Memory B cell (primary cell): Measurements from ENCODE around the gene APMAP.
A peak's percentile ranks its signal among the peaks of the same experiment; 100 is the strongest.

Experiments
- ATAC-seq: fragments of 150-1000 bp; cut with Tn5 transposase; 2 replicates; pipeline ENCODE4 v1.10.0; 2021; ENCODE audit warnings: low read depth, mild to moderate bottlenecking, moderate library complexity
- DNase-seq, 2 donors: peaks; one replicate each; pipeline ENCODE4 v3.0.0; 2022; ENCODE audit warnings: low spot score in 2 of 2
- H3K27ac Mint-ChIP-seq: one replicate; pipeline ENCODE4 v1.8.0; 2022; ENCODE audit warnings: mild to moderate bottlenecking, moderate library complexity, mixed read lengths
- H3K27me3 Mint-ChIP-seq: one replicate; pipeline ENCODE4 v1.8.0; 2022; ENCODE audit warnings: mixed read lengths
- H3K36me3 Mint-ChIP-seq: one replicate; pipeline ENCODE4 v1.8.0; 2022; ENCODE audit warnings: mild to moderate bottlenecking, mixed read lengths
- H3K4me1 Mint-ChIP-seq: one replicate; pipeline ENCODE4 v1.8.0; 2022; ENCODE audit warnings: mixed read lengths
- H3K4me3 Mint-ChIP-seq: one replicate; pipeline ENCODE4 v1.8.0; 2022; ENCODE audit warnings: mild to moderate bottlenecking, moderate library complexity, mixed read lengths
- H3K9me3 Mint-ChIP-seq: one replicate; pipeline ENCODE4 v1.8.0; 2022; ENCODE audit warnings: mixed read lengths

Gene APMAP

GRCh38 chr20:24965065-24965919 lies 27.3 kb downstream of the APMAP start:
- Mint-ChIP-seq H3K36me3 (peaks cover 51% of the 10 kb centered on the region), H3K4me1 (no peaks in the 10 kb centered on the region), H3K4me3 (no peak overlapping the region)

GRCh38 chr20:24964506-24964840 lies 28.1 kb downstream of the APMAP start:
- Mint-ChIP-seq H3K4me1 (no peaks in the 10 kb centered on the region), H3K27me3 (no peaks in the 10 kb centered on the region), H3K4me3 (no peak overlapping the region), H3K27ac (peak overlapping the region; percentile 7), H3K36me3 (peaks cover 49% of the 10 kb centered on the region), H3K9me3 (no peaks in the 10 kb centered on the region)
- DNase-seq (no peak), ATAC-seq (no peak)

More at GRCh38 chr20:24965065-24965919, 27.3 kb downstream of the APMAP start:
- Mint-ChIP-seq H3K27ac (peak overlapping the region; percentile 7), H3K9me3 (no peaks in the 10 kb centered on the region), H3K27me3 (no peaks in the 10 kb centered on the region)
- ATAC-seq: no peak
- no peak for DNase-seq

- Mint-ChIP-seq H3K4me1 (no peaks in the 10 kb centered on the region), H3K36me3 (peaks cover 46% of the 10 kb centered on the region), H3K27ac (no peak overlapping the region), H3K27me3 (no peaks in the 10 kb centered on the region), H3K4me3 (no peak overlapping the region), H3K9me3 (no peaks in the 10 kb centered on the region)
- ATAC-seq (no peak), DNase-seq (no peak)
Observed at GRCh38 chr20:24963672-24964505, 28.7 kb downstream of the APMAP start.

GRCh38 chr20:24962510-24962909 lies 30.0 kb downstream of the APMAP start:
- H3K9me3 Mint-ChIP-seq: no peaks in the 10 kb centered on the region
- no peaks in the 10 kb centered on the region for H3K27me3 Mint-ChIP-seq
- ATAC-seq (no peak), DNase-seq (no peak)
- H3K4me3 Mint-ChIP-seq: no peak overlapping the region
- H3K36me3 Mint-ChIP-seq: peaks cover 38% of the 10 kb centered on the region
- no peaks in the 10 kb centered on the region for H3K4me1 Mint-ChIP-seq
- H3K27ac Mint-ChIP-seq: no peak overlapping the region

- ATAC-seq (no peak), DNase-seq (no peak)
- no peak overlapping the region for H3K4me3 Mint-ChIP-seq
- H3K27me3 Mint-ChIP-seq: no peaks in the 10 kb centered on the region
- peaks cover 35% of the 10 kb centered on the region for H3K36me3 Mint-ChIP-seq
- H3K27ac Mint-ChIP-seq: no peak overlapping the region
- no peaks in the 10 kb centered on the region for H3K9me3 Mint-ChIP-seq
- H3K4me1 Mint-ChIP-seq: no peaks in the 10 kb centered on the region
Observed at GRCh38 chr20:24962182-24962492, 30.4 kb downstream of the APMAP start.

GRCh38 chr20:24961384-24962181 lies 31.0 kb downstream of the APMAP start:
- Mint-ChIP-seq H3K27me3 (no peaks in the 10 kb centered on the region), H3K4me1 (no peaks in the 10 kb centered on the region), H3K27ac (peak overlapping the region; percentile 41), H3K36me3 (peaks cover 35% of the 10 kb centered on the region), H3K9me3 (no peaks in the 10 kb centered on the region), H3K4me3 (no peak overlapping the region)
- ATAC-seq (no peak), DNase-seq (no peak)

GRCh38 chr20:24960861-24961260 lies 31.7 kb downstream of the APMAP start:
- Mint-ChIP-seq H3K4me3 (no peak overlapping the region), H3K27me3 (no peaks in the 10 kb centered on the region), H3K36me3 (peaks cover 34% of the 10 kb centered on the region), H3K9me3 (no peaks in the 10 kb centered on the region), H3K27ac (no peak overlapping the region), H3K4me1 (no peaks in the 10 kb centered on the region)
- ATAC-seq (no peak), DNase-seq (no peak)

- Mint-ChIP-seq H3K27ac (no peak overlapping the region), H3K4me1 (peaks cover 3% of the 10 kb centered on the region), H3K27me3 (no peaks in the 10 kb centered on the region), H3K36me3 (peaks cover 30% of the 10 kb centered on the region), H3K9me3 (no peaks in the 10 kb centered on the region), H3K4me3 (no peak overlapping the region)
- no peak for DNase-seq
- ATAC-seq: no peak
Observed at GRCh38 chr20:24960302-24960801, 32.2 kb downstream of the APMAP start.

- ATAC-seq (no peak), DNase-seq (no peak)
- H3K27ac Mint-ChIP-seq: no peak overlapping the region
- H3K36me3 Mint-ChIP-seq: peaks cover 25% of the 10 kb centered on the region
- H3K4me3 Mint-ChIP-seq: no peak overlapping the region
- H3K27me3 Mint-ChIP-seq: no peaks in the 10 kb centered on the region
- H3K4me1 Mint-ChIP-seq: peaks cover 6% of the 10 kb centered on the region
- no peaks in the 10 kb centered on the region for H3K9me3 Mint-ChIP-seq
Observed at GRCh38 chr20:24959591-24960301, 32.8 kb downstream of the APMAP start.

GRCh38 chr20:24958506-24959385 lies 33.8 kb downstream of the APMAP start:
- H3K9me3 Mint-ChIP-seq: no peaks in the 10 kb centered on the region
- ATAC-seq (no peak), DNase-seq (no peak)
- no peak overlapping the region for H3K27ac Mint-ChIP-seq
- peaks cover 21% of the 10 kb centered on the region for H3K36me3 Mint-ChIP-seq
- no peaks in the 10 kb centered on the region for H3K27me3 Mint-ChIP-seq
- H3K4me3 Mint-ChIP-seq: no peak overlapping the region
- H3K4me1 Mint-ChIP-seq: peaks cover 12% of the 10 kb centered on the region

GRCh38 chr20:24957326-24958016 lies 35.1 kb downstream of the APMAP start:
- peaks cover 13% of the 10 kb centered on the region for H3K36me3 Mint-ChIP-seq
- H3K9me3 Mint-ChIP-seq: no peaks in the 10 kb centered on the region
- H3K27me3 Mint-ChIP-seq: no peaks in the 10 kb centered on the region
- H3K4me3 Mint-ChIP-seq: no peak overlapping the region
- no peak overlapping the region for H3K27ac Mint-ChIP-seq
- ATAC-seq: no peak
- no peak for DNase-seq
- H3K4me1 Mint-ChIP-seq: peaks cover 13% of the 10 kb centered on the region

GRCh38 chr20:24956001-24956841 lies 36.3 kb downstream of the APMAP start:
- no peak for DNase-seq
- H3K36me3 Mint-ChIP-seq: peaks cover 9% of the 10 kb centered on the region
- H3K9me3 Mint-ChIP-seq: no peaks in the 10 kb centered on the region
- ATAC-seq: no peak
- no peak overlapping the region for H3K27ac Mint-ChIP-seq
- H3K27me3 Mint-ChIP-seq: no peaks in the 10 kb centered on the region
- no peak overlapping the region for H3K4me3 Mint-ChIP-seq
- peaks cover 13% of the 10 kb centered on the region for H3K4me1 Mint-ChIP-seq
